ENCODE results near the gene FOXB1. TPM values are rescaled to one million over a fixed set of nuclear protein-coding genes. Genes with fewer than 3 reads are reported as not detected.

Gene FOXB1
- total RNA-seq, 4 donors from 2014 or later, result not detected

DNA sequence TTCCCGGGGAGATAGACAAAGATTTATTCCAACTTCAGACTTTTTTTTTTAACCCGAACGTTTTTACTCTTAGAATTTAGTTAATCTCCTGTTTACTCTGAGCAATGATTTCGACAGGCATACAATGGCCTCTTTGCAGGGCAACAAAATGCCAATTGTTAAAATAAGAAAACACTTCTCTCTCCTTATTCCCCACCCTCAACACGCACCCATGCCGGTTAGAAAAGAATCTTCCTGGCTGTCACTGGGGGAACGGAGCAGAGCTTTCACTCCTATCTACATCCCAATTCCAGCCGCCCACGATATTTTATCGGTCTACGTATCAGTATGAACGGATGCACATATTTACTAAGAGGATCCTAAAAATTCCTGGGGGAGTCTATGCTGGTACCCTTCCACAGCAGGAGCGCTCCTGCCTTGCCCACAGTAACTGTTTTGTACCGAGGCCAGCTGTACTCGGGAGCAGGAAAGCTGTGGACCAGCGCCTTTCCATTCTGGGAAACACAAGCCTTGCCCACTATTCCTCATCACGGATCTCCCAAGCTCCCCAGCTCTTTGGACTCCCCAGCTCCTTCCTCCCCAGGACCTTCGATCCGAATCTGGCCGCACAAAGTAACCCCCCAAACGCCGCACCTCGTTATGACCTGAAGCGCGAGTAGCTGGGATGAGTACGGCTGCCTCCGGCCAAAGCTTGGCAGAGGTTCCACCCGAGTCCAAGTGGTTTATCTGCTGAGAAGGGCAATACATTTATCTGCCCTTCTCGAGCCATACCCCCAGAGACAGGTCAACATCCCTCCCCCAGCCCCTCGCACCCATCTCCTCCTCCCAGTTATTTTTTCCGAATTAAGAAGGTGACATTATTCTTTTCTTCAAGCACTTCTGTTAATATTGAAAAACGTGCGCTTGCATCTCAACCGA lies 2.2 kb upstream of the FOXB1 start:
- H3K4me3 ChIP-seq, result no peak overlapping the region
- 4 to 7% methylated on average over 34 of the region's 34 CpGs for WGBS, 2 donors
- TF ChIP-seq, protein P1, sequence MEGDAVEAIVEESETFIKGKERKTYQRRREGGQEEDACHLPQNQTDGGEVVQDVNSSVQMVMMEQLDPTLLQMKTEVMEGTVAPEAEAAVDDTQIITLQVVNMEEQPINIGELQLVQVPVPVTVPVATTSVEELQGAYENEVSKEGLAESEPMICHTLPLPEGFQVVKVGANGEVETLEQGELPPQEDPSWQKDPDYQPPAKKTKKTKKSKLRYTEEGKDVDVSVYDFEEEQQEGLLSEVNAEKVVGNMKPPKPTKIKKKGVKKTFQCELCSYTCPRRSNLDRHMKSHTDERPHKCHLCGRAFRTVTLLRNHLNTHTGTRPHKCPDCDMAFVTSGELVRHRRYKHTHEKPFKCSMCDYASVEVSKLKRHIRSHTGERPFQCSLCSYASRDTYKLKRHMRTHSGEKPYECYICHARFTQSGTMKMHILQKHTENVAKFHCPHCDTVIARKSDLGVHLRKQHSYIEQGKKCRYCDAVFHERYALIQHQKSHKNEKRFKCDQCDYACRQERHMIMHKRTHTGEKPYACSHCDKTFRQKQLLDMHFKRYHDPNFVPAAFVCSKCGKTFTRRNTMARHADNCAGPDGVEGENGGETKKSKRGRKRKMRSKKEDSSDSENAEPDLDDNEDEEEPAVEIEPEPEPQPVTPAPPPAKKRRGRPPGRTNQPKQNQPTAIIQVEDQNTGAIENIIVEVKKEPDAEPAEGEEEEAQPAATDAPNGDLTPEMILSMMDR (IDR thresholded peaks at IDR 0.05), result no peak
- TF ChIP-seq POLR2A (IDR thresholded peaks at IDR 0.05) (no peak), EP300 (IDR thresholded peaks at IDR 0.05) (no peak)
- H3K27ac ChIP-seq, result no peak overlapping the region
- H3K4me1 ChIP-seq, result peaks cover 0 to 68% (median 29%) of the 10 kb centered on the region in 4 donors
- H3K27me3 ChIP-seq, result peaks cover 16 to 100% of the 10 kb centered on the region in 2 donors
- no peak for DNase-seq (ENCODE audit: low spot score in 2 of 2)
- H3K36me3 ChIP-seq, result no peaks in the 10 kb centered on the region
- H3K9me3 ChIP-seq, result no peaks in the 10 kb centered on the region

DNA sequence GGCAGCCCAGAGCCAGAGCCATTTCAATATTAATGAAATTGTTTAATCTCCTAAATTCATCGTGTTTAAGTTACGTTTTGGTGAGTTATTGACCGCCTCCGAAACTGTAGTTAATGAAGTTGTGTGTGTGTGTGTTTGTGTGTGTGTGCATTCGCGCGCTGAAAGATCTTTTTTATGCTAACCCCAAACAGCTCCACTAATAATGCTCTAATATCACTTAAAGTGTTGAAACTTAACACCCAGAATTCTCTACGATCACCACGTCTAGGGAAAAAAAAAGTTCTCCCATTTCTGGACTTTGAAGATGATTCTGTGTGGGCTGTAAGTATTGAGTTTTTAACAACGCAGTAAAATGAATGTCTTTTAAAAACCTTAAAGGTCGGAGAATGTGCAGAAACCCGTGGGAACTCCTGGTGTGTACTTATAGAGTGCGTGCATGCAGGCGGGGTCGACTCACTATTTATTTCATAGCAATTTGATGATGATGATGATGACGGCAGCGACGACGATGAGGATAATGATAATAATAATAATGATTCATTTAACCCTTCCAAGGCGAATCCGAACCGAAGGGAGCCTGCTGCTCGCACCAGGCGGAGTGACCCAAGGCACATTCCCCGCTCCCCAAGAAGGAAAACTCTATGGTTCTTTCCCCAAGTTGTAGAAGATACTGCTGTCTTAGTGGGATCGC lies 1.4 kb upstream of the FOXB1 start:
- TF ChIP-seq POLR2A (IDR thresholded peaks at IDR 0.05), result no peak
- TF ChIP-seq, protein P1 (IDR thresholded peaks at IDR 0.05), result no peak
- no peak for TF ChIP-seq EP300 (IDR thresholded peaks at IDR 0.05)
- H3K27ac ChIP-seq, result no peak overlapping the region
- no peaks in the 10 kb centered on the region for H3K9me3 ChIP-seq
- H3K27me3 ChIP-seq, result peaks cover 19 to 100% of the 10 kb centered on the region in 2 donors
- no peaks in the 10 kb centered on the region for H3K36me3 ChIP-seq
- no peak overlapping the region for H3K4me3 ChIP-seq
- peaks cover 0 to 62% (median 25%) of the 10 kb centered on the region in 4 donors for H3K4me1 ChIP-seq
- no peak for DNase-seq (ENCODE audit: low spot score in 2 of 2)
- WGBS, 2 donors, result 9% methylated on average over 26 of the region's 26 CpGs

DNA sequence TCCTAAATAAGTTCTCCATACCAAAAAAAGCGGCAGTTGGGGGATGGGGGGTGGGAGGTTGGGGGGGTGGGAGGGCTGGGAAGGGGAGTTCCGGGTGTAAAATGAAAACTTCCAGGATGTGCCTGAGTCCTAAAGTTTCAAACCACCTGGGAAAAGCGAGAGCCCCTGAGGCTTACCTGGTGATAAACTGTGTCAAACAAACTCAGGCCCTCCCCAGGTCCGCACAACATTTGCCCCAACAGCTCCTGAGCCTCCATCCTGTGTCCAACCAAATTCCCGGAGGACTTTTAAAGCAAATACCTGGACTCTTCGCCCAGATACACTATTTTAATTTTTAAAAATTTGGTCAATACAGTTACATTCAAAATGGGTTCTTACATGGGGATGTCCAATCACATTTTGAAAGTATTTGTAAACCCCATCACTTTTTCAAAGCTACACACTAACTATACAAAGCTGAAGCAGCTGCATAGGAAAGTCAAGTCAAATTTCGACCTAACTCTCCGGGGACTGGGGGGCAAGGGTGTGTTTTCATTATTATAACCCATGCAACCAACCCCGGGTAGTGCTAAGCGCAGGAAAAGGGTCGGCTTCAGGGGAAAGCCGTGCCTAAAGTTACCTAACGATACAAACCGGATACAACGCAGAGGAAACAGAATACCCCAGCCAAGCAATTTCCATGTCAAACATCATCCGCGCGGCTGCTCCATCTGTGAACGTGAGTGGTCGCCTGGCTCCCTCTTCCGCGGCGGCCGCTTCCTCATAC lies 685 bp upstream of the FOXB1 start:
- no peak overlapping the region for H3K4me3 ChIP-seq
- H3K9me3 ChIP-seq, result no peaks in the 10 kb centered on the region
- 4 to 5% methylated on average over 24 of the region's 24 CpGs for WGBS, 2 donors
- no peak overlapping the region for H3K27ac ChIP-seq
- peaks cover 0 to 61% (median 25%) of the 10 kb centered on the region in 4 donors for H3K4me1 ChIP-seq
- no peak for DNase-seq (ENCODE audit: low spot score in 2 of 2)
- H3K27me3 ChIP-seq, result peaks cover 23 to 100% of the 10 kb centered on the region in 2 donors
- TF ChIP-seq EP300 (IDR thresholded peaks at IDR 0.05), result no peak
- no peaks in the 10 kb centered on the region for H3K36me3 ChIP-seq

DNA sequence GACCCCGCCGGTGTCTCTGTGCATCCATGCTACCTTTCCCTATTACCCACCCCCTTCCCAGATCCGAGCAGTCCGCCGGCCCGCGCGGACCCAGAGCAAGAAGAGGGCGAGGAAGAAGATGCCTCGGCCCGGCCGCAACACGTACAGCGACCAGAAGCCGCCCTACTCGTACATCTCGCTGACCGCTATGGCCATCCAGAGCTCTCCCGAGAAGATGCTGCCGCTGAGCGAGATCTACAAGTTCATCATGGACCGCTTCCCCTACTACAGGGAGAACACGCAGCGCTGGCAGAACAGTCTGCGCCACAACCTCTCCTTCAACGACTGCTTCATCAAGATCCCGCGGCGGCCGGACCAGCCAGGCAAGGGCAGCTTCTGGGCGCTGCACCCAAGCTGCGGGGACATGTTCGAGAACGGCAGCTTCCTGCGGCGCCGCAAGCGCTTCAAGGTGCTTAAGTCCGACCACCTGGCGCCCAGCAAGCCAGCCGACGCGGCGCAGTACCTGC lies 788 bp downstream of the FOXB1 start:
- H3K4me1 ChIP-seq, result peaks cover 0 to 56% (median 25%) of the 10 kb centered on the region in 4 donors
- no peak for TF ChIP-seq POLR2A (IDR thresholded peaks at IDR 0.05)
- TF ChIP-seq EP300 (IDR thresholded peaks at IDR 0.05), result no peak
- TF ChIP-seq, protein P1 (IDR thresholded peaks at IDR 0.05), result no peak
- no peaks in the 10 kb centered on the region for H3K36me3 ChIP-seq
- peak overlapping the region in 3 of 4 donors; percentile 9 to 50 (median 40) for H3K4me3 ChIP-seq
- no peaks in the 10 kb centered on the region for H3K9me3 ChIP-seq
- WGBS, 2 donors, result 2 to 9% methylated on average over 8 to 44 of the region's 44 CpGs
- no peak for DNase-seq (ENCODE audit: low spot score in 2 of 2)
- no peak overlapping the region for H3K27ac ChIP-seq
- H3K27me3 ChIP-seq, result peaks cover 22 to 100% of the 10 kb centered on the region in 2 donors
